PFSK-1 (cell line): ENCODE results near the gene CAMSAP2.

Source experiments
- FOXP2 ChIP-seq: optimal IDR thresholded peaks from 2 replicates; pipeline ENCODE3; 2011; ENCODE audit warnings: borderline replicate concordance, control low read depth, inconsistent platforms; ENCODE audit not compliant: insufficient read depth; ENCODE audit errors: extremely low read length, extremely low read depth
- POLR2AphosphoS5 ChIP-seq: IDR thresholded peaks from 2 replicates; pipeline ENCODE4 v1.6.1; 2012; ENCODE audit warnings: low read depth, mild to moderate bottlenecking, control low read depth, low read length, moderate library complexity
- TAF1 ChIP-seq: IDR thresholded peaks from 2 replicates; pipeline ENCODE4 v1.6.1; 2012; ENCODE audit warnings: low read length, control low read depth, borderline replicate concordance; ENCODE audit not compliant: insufficient read depth
- TF ChIP-seq, protein P1 (sequence below), 2 experiments: IDR thresholded peaks; 2 replicates each; pipeline versions ENCODE4 v1.6.1 to v1.8.0; 2011 to 2012; ENCODE audit warnings: low read depth in 2 of 2, low read length in 2 of 2, control low read depth in 1 of 2, inconsistent platforms in 1 of 2, mild to moderate bottlenecking in 1 of 2, moderate library complexity in 1 of 2; ENCODE audit not compliant: insufficient read depth in 1 of 2

GRCh38 chr1:200887772-200888348 is 149.2 kb downstream of the CAMSAP2 start:
- TF ChIP-seq POLR2AphosphoS5 (no peak), TAF1 (no peak), FOXP2 (no peak)
- TF ChIP-seq, protein P1, sequence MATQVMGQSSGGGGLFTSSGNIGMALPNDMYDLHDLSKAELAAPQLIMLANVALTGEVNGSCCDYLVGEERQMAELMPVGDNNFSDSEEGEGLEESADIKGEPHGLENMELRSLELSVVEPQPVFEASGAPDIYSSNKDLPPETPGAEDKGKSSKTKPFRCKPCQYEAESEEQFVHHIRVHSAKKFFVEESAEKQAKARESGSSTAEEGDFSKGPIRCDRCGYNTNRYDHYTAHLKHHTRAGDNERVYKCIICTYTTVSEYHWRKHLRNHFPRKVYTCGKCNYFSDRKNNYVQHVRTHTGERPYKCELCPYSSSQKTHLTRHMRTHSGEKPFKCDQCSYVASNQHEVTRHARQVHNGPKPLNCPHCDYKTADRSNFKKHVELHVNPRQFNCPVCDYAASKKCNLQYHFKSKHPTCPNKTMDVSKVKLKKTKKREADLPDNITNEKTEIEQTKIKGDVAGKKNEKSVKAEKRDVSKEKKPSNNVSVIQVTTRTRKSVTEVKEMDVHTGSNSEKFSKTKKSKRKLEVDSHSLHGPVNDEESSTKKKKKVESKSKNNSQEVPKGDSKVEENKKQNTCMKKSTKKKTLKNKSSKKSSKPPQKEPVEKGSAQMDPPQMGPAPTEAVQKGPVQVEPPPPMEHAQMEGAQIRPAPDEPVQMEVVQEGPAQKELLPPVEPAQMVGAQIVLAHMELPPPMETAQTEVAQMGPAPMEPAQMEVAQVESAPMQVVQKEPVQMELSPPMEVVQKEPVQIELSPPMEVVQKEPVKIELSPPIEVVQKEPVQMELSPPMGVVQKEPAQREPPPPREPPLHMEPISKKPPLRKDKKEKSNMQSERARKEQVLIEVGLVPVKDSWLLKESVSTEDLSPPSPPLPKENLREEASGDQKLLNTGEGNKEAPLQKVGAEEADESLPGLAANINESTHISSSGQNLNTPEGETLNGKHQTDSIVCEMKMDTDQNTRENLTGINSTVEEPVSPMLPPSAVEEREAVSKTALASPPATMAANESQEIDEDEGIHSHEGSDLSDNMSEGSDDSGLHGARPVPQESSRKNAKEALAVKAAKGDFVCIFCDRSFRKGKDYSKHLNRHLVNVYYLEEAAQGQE (IDR thresholded peaks at IDR 0.05; ENCODE audit: insufficient read depth in 1 of 2, low read depth in 2 of 2, low read length in 2 of 2), result no peak
